PC-9 (cell line): ENCODE data around the gene GSTA3. TPM values are rescaled to one million over a fixed set of nuclear protein-coding genes. Genes with fewer than 3 reads are reported as not detected.

Source experiments
- BruUV-seq: library from RNA; stranded (reverse); fragments of 400-500 nt; replicated peaks from 2 replicates; lab custom pipeline; 2021; lab: Mats Ljungman, UMichigan
- CTCF ChIA-PET: fragments of 300-600 bp; sonication (Branson Sonifier 250); formaldehyde crosslinking; loops from one replicate; lab custom pipeline; 2022; ENCODE audit warnings: antibody characterized with exemption; lab: Charles Lee
- POLR2A ChIA-PET: fragments of 300-600 bp; sonication (Branson Sonifier 250); formaldehyde crosslinking; loops from one replicate; lab custom pipeline; 2022; ENCODE audit warnings: antibody characterized with exemption; ENCODE audit not compliant: unreplicated experiment; lab: Charles Lee
- DNase-seq, 2 experiments: peaks; one replicate each; pipeline versions ENCODE4 v3.0.0 to v3.0.0-alpha.2; 2015 to 2022; ENCODE audit warnings: mixed read lengths in 1 of 2
- H2AFZ ChIP-seq: fragments of 200-600 bp; sonication (generic); 2 replicates; pipeline ENCODE4 v1.8.1; 2017; ENCODE audit warnings: antibody characterized with exemption
- H3F3A ChIP-seq: fragments of 200-600 bp; sonication (generic); 2 replicates; pipeline ENCODE4 v1.8.1; 2017; ENCODE audit warnings: antibody characterized with exemption, mild to moderate bottlenecking, low read depth; ENCODE audit not compliant: insufficient read depth
- H3K27ac ChIP-seq: fragments of 200-600 bp; sonication (generic); 2 replicates; pipeline ENCODE4 v1.6.1; 2016; ENCODE audit warnings: mixed run types
- H3K27me3 ChIP-seq: fragments of 200-600 bp; sonication (generic); 2 replicates; pipeline ENCODE4 v1.6.1; 2016; ENCODE audit warnings: low read depth, mixed run types; ENCODE audit not compliant: insufficient read depth
- H3K36me3 ChIP-seq: fragments of 200-600 bp; sonication (generic); 2 replicates; pipeline ENCODE4 v1.6.1; 2016; ENCODE audit warnings: low read depth, mixed run types
- H3K4me1 ChIP-seq: fragments of 200-600 bp; sonication (generic); replicated peaks from 2 replicates; pipeline ENCODE4 v1.6.1; 2016; ENCODE audit warnings: mixed run types; ENCODE audit not compliant: insufficient read depth
- H3K4me2 ChIP-seq: fragments of 200-600 bp; sonication (generic); 2 replicates; pipeline ENCODE4 v1.6.1; 2017; ENCODE audit warnings: mixed run types
- H3K4me3 ChIP-seq: fragments of 200-600 bp; sonication (generic); 2 replicates; pipeline ENCODE4 v1.6.1; 2016; ENCODE audit warnings: mixed run types
- H3K79me2 ChIP-seq: fragments of 200-600 bp; sonication (generic); 2 replicates; pipeline ENCODE4 v1.6.1; 2017; ENCODE audit warnings: low read depth, mixed run types
- H3K9me2 ChIP-seq: fragments of 200-600 bp; sonication (generic); 2 replicates; pipeline ENCODE4 v1.8.1; 2017; ENCODE audit warnings: mild to moderate bottlenecking; ENCODE audit not compliant: insufficient read depth
- H3K9me3 ChIP-seq: fragments of 200-600 bp; sonication (generic); 2 replicates; pipeline ENCODE4 v1.8.1; 2016; ENCODE audit warnings: low read depth; ENCODE audit not compliant: insufficient read depth
- H4K20me1 ChIP-seq: fragments of 200-600 bp; sonication (generic); 2 replicates; pipeline ENCODE4 v1.8.1; 2017; ENCODE audit not compliant: insufficient read depth
- EZH2 ChIP-seq: fragments of 200-600 bp; sonication (generic); IDR thresholded peaks from 2 replicates; pipeline ENCODE4 v1.8.0; 2017; ENCODE audit warnings: antibody characterized with exemption, low read depth
- intact Hi-C: fragments of 100-400 bp; cut with micrococcal nuclease; formaldehyde crosslinking; loops from one replicate; pipeline ENCODE4 v1.10.0; 2022; ENCODE audit not compliant: unreplicated experiment
- total RNA-seq: library from RNA; stranded (reverse); gene quantifications from 2 replicates; pipeline ENCODE4 v1.2.3, GENCODE V29; 2021
- TF ChIP-seq, protein P1 (sequence below): fragments of 200-600 bp; sonication (generic); conservative IDR thresholded peaks from 2 replicates; pipeline ENCODE4 v1.6.1; 2017; ENCODE audit warnings: mixed run types, antibody characterized with exemption, mild to moderate bottlenecking, moderate library complexity

GSTA3 gene
- total RNA-seq, 1 experiment from 2014 or later: not detected

DNA sequence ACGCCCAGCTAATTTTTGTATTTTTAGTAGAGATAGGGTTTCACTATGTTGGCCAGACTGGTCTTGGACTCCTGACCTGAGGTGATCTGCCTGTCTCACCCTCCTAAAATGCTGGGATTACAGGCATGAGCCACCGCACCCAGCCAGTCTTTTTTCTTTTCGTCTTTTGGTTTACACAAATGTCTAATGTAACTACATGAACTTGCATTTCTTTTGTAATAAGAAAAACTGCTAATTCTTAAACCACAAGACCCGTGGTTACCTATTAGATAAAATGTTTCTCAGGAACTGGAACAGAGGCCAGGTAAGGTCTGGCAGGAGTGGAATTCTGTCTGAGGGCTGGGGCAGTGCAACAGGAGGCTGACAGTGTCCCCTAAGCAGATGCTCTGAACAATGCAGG is 32.7 kb upstream of the GSTA3 start:
- H3K4me3 ChIP-seq: no peak overlapping the region
- H3F3A ChIP-seq: no peaks in the 10 kb centered on the region
- no peaks in the 10 kb centered on the region for H3K27me3 ChIP-seq
- no TSS peak for BruUV-seq
- H3K4me1 ChIP-seq: no peaks in the 10 kb centered on the region
- H3K9me2 ChIP-seq: no peaks in the 10 kb centered on the region
- no peaks in the 10 kb centered on the region for H4K20me1 ChIP-seq
- intact Hi-C loops: no loop called here
- TF ChIP-seq, protein P1, sequence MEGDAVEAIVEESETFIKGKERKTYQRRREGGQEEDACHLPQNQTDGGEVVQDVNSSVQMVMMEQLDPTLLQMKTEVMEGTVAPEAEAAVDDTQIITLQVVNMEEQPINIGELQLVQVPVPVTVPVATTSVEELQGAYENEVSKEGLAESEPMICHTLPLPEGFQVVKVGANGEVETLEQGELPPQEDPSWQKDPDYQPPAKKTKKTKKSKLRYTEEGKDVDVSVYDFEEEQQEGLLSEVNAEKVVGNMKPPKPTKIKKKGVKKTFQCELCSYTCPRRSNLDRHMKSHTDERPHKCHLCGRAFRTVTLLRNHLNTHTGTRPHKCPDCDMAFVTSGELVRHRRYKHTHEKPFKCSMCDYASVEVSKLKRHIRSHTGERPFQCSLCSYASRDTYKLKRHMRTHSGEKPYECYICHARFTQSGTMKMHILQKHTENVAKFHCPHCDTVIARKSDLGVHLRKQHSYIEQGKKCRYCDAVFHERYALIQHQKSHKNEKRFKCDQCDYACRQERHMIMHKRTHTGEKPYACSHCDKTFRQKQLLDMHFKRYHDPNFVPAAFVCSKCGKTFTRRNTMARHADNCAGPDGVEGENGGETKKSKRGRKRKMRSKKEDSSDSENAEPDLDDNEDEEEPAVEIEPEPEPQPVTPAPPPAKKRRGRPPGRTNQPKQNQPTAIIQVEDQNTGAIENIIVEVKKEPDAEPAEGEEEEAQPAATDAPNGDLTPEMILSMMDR: no peak
- no peak for TF ChIP-seq EZH2
- no peaks in the 10 kb centered on the region for H3K79me2 ChIP-seq
- POLR2A ChIA-PET: interaction anchor here (0.6 kb wide), 1 partner anchor 124 kb away, joined by 12 read pairs; no protein-coding TSS in a partner anchor
- no peak for DNase-seq
- H3K27ac ChIP-seq: no peak overlapping the region
- no peak overlapping the region for H2AFZ ChIP-seq
- no peaks in the 10 kb centered on the region for H3K9me3 ChIP-seq
- CTCF ChIA-PET: interaction anchor here (0.6 kb wide), 1 partner anchor 55 kb away, joined by 3 read pairs; no protein-coding TSS in a partner anchor
- H3K36me3 ChIP-seq: no peaks in the 10 kb centered on the region
- H3K4me2 ChIP-seq: no peak overlapping the region

DNA sequence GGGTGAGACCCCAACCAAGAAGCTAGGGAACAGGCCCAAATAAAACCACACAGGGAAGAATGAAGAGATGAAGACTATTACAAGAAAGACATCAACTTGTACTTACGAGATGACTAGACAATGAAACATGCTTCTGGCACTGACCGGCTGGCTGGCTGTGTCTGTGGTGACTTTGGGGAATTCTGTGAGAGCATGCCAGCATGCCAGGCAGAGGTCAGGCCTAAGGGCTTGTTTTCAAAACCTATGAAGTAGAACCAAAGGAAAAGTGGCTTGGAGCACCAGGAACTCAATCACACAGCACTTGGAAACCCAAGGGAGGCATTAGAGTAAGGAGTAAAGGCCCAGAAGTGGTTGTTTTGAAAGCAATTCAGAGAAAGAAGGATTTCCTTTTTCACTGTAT is 28.4 kb upstream of the GSTA3 start:
- no TSS peak for BruUV-seq
- TF ChIP-seq, protein P1: no peak
- TF ChIP-seq EZH2: no peak
- ChIA-PET POLR2A (no interaction called here), CTCF (no interaction called here)
- no peaks in the 10 kb centered on the region for H3K4me1 ChIP-seq
- H3K4me2 ChIP-seq: no peak overlapping the region
- H3K9me2 ChIP-seq: no peaks in the 10 kb centered on the region
- no peaks in the 10 kb centered on the region for H3K79me2 ChIP-seq
- H3K27me3 ChIP-seq: no peaks in the 10 kb centered on the region
- no peaks in the 10 kb centered on the region for H3K36me3 ChIP-seq
- DNase-seq: no peak
- H3K27ac ChIP-seq: no peak overlapping the region
- H3F3A ChIP-seq: no peaks in the 10 kb centered on the region
- H3K4me3 ChIP-seq: no peak overlapping the region
- H2AFZ ChIP-seq: no peak overlapping the region
- H3K9me3 ChIP-seq: no peaks in the 10 kb centered on the region
- no peaks in the 10 kb centered on the region for H4K20me1 ChIP-seq
- intact Hi-C loops: no loop called here

DNA sequence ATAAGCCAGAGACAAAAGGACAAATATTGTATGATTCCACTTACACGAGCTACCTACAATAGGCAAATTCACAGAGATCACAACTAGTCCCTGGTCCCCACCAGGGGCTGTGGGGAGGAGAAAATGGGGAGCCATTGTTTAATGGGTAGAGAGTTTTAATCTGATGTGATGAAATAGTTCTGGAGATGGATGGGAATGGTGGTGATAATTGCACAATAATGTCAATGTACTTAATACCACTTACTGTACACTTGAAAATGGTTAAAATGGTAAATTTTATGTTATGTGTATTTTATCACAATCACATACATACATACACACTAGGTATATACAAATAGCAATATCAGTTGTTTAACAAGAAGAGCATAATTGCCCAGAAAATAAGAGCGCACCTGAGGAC is 24.3 kb upstream of the GSTA3 start:
- peaks cover 14% of the 10 kb centered on the region; the same call in 1 of the 2 replicates for H3F3A ChIP-seq
- TF ChIP-seq EZH2: no peak
- TF ChIP-seq, protein P1: no peak
- H3K27ac ChIP-seq: no peak overlapping the region
- ChIA-PET POLR2A (no interaction called here), CTCF (no interaction called here)
- H3K9me2 ChIP-seq: no peaks in the 10 kb centered on the region
- no peaks in the 10 kb centered on the region for H3K36me3 ChIP-seq
- H3K4me2 ChIP-seq: no peak overlapping the region
- no peaks in the 10 kb centered on the region for H3K27me3 ChIP-seq
- H3K4me3 ChIP-seq: no peak overlapping the region
- peaks cover 19% of the 10 kb centered on the region for H3K4me1 ChIP-seq
- no peak for DNase-seq
- intact Hi-C loops: no loop called here
- H2AFZ ChIP-seq: no peak overlapping the region
- no peaks in the 10 kb centered on the region for H4K20me1 ChIP-seq
- BruUV-seq: no TSS peak
- no peaks in the 10 kb centered on the region for H3K79me2 ChIP-seq
- H3K9me3 ChIP-seq: peaks cover 12% of the 10 kb centered on the region; the same call in 1 of the 2 replicates
